Activated T-cell treated with anti-CD3 and anti-CD28 coated beads for 1 hour (primary cell): ENCODE results near the gene TMEM59L.
A peak's percentile ranks its signal among the peaks of the same experiment; 100 is the strongest.
"Not testable (repeated sequence)": the region's sequence is repeated elsewhere in the genome, so short reads cannot be mapped to it uniquely, and the experiment has no call there.

ENCODE experiments used
- DNase-seq: peaks from one replicate; pipeline ENCODE4 v3.0.0-alpha.2; 2020; ENCODE audit warnings: low read depth

TMEM59L gene

DNA sequence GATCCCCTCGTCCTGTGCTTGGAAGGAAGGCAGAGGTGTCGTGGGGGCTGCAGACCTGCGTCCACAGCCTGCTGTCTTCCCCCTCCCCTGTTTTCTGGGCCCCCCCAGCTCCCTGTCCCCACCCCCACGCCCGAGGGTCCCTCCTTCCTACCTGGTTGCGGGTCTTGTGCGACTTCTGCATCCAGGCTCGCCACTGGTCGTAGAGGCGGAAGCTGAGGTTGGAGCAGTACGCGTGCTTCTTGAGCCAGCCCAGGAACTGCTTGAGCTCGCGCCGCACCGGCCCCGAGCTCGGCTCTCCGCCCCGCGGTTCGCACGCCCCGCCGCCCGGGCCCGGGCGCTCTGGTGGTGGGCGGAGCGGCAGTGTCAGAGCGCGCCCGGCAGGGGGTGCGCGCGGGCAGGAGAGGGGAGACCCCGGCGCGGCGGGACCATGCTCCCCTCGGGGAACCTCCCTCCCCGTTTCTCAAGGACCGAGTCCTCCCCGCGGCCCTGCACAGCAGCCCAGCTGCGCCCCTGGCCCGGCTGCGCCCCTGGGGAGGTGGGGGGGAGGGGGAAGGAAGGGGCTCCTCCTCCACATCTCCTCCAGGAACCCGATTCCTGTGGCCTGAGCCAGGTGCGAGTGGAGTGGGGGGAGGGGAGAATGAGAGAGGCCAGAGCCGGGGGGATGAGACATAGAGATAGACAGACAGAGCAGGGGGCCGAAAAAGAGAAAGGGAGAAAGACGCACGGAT lies 18.4 kb upstream of the TMEM59L start:
- peak; percentile 70 for DNase-seq

DNA sequence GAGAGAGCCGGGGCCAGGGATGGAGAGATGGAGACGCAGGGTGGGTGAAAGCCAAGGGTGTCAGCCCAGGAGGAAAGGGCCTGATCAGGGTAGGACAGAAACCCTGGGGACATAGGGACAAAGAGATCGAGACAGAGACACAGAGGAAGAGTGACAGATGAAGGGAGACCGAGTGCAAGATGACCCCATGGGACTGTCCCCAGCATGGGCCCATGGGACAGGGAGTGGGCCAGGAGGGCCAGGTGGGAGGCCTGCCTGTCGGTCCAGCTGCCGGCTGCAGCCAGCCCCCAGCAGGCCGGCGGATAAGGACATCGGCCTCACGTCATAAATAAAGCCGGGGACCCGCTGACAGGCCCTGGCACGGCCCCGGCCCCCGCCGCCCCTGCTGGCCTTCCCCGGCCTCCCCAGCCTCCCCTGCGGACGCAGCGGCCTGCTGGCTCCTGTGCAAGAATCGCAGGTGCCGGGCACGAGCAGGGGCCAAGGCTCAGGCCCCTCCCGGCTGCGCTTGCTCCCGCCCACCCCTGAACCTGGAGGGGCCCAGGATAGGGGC lies 17.8 kb upstream of the TMEM59L start:
- DNase-seq = no peak

DNA sequence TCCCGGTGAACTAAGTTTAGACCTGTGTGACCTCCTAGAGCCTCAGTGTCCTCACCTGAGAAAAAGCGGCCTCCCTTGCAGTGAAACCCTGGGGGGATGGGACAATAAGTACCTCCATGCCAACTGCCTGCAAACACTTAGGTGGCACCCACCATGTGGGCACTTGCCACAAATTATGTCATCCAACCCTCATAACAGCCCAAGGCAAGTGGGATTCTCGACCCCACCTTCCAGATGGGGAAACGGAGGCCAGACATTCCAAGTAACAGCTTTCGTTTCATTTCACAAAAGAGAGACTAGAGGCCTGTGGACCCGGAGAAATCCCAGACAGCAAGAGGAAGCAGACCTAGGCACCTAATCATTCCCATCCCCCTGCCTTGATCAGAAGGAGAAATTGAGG lies 17.2 kb upstream of the TMEM59L start:
- DNase-seq = no peak

DNA sequence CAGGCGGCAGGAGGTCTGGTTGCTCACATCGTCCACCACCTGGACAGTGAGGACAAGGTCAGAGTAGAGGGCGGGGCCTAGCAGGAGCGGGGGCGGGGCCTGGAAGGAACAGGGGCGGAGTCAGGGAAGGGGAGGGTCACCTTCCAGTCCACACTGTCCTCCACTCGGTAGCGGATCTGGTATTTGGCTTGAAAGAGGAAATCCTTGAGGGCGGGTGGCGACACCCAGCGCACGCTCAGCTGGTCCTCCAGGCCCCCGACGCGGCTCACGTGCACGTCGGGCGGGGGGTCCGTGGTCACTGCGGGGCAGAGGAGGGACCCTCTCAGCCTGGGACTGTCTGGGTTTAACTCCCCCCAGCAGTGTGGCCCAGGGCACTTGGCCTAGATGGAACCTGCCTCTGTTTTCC lies 15.9 kb upstream of the TMEM59L start:
- DNase-seq = no peak

DNA sequence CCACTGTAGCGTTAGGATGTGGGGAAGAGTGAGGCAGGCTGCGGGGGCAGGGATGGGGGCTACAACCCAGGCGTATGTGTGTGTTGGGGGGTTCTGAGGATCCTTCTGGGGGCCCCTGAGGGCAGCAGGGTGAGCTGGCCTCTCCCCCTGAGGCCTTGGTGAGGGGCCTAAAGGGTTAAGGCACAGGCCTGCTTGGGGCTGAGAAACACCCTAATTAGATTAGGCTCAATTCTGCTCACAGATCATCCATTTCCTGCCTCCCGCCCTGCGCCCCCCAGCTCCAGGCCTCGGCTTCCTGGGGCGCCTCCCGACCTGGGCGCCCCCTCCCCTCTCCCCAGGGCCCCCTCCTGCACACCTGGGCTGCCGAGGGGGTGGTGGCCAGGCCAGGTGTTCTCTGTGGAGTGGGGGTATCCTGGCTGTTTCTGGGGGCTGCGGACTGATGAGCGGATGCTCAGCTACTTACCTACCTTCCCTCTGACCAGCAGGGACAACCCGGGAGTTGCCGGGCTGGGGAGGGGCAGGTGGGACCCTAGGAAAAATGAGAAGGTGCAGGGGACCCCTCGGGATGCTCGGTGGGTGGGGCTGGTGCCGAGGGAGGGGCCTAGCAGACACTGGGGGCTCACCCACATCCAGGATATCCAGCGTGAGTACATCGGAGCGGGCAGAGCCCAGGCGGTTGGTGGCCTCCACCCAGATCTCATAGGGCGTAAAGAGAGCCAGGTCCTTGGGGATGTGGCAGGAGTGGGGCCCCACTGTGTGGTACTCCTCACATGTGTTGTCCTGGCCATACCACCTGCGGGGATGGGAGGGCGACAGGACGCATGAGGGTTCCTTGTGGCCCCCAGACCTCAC lies 14.6 kb upstream of the TMEM59L start:
- DNase-seq = no peak

DNA sequence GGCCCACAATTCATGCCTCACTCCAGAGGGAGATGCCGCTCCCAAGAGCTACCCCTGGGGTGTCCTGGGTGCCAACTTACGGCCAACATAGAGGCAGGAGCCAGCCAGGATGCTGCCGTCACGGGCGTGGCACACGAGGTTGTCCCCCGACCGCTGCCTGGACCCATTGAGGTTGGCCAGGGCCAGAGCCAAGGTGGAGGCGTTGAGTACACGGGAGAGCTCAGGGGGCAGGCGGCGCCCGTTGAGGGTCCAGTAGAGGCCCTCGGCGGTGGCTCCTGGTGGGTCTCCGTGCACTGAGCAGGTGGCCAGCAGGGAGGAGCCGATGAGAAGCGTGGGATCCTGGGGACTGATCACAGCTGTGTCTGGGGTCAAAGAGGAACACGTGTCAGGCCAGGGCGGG lies 13.2 kb upstream of the TMEM59L start:
- DNase-seq = no peak

DNA sequence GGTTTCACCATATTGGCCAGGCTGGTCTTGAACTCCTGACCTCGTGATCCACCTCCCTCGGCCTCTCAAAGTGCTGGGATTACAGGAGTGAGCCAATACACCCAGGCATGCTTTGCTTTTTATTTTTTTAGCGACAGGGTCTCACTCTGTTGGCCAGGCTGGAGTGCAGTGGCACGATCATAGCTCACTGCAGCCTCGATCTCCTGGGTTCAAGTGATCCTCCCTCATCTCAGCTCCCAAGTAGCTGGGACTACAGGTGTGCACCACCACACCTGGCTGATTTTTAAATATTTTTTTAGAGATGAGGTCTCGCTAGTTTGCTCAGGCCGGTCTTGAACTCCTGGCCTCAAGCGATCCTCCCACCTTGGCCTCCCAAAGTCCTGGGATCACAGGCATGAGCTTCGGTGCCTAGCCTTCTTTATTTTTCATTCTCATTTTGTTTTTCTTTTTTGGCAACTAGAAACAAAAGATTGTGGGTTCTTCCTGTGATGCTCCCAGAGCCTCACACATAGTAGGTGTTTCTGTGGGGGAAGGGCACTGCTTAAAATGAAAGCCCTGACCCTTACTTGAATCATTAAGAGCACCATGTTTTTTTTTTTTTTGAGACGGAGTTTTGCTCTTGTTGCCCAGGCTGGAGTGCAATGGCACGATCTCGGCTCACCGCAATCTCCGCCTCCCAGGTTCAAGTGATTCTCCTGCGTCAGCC lies 11.8 kb upstream of the TMEM59L start:
- not testable (repeated sequence) for DNase-seq

DNA sequence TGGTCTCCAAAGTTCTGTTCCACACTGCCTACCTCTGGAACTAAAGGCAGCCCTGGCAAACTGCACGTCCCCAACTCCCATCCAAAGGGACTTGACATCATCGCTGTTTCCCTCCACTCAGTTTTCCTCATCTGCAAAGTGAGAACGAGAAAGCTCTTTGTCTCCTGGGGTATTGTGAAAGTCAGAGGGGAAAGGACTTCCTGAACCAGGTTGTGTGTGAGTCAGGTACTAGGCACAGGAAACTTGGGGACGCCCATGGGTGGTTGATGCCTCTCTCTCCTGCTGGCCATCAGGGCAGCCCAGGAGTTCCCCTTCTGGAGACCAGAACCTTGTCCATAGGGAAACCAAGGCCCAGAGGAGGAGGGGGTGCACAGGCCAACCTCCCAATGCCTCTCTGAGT lies 10.8 kb upstream of the TMEM59L start:
- DNase-seq = no peak

DNA sequence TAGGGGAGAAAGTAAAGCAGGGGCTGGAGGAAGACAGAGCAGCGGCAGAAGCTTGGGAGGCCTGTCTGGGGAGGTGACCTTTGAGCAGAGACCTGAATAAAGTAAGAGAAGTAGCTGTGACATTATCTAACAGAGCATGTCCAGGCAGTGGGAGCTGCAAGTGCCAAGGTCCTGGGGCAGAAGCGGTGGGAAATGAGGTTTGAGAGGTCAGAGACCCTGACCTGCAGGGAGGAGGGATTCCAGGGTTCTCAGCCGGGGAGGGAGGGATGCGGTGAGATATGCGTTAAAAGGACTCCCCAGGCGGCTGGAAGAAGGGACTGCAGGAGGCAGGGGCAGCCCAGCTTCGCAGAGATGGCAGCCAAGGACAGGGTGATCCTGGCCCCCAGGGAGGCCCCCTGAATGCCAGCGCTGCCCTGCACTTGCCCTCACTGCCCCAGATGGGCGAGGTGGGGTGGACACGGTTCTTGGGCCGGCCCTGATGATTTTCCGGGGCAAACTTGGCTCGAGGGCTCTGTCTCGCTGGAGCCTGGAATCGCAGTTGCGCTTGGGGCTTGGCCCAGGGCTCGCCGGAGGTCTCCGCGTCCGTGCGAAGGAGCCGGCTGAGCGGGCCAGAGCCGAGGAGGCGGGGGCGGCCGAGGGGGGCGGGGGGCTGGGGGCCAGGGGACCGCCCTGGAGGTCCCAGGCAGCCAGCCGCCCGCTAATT lies 9.3 kb upstream of the TMEM59L start:
- no peak for DNase-seq

DNA sequence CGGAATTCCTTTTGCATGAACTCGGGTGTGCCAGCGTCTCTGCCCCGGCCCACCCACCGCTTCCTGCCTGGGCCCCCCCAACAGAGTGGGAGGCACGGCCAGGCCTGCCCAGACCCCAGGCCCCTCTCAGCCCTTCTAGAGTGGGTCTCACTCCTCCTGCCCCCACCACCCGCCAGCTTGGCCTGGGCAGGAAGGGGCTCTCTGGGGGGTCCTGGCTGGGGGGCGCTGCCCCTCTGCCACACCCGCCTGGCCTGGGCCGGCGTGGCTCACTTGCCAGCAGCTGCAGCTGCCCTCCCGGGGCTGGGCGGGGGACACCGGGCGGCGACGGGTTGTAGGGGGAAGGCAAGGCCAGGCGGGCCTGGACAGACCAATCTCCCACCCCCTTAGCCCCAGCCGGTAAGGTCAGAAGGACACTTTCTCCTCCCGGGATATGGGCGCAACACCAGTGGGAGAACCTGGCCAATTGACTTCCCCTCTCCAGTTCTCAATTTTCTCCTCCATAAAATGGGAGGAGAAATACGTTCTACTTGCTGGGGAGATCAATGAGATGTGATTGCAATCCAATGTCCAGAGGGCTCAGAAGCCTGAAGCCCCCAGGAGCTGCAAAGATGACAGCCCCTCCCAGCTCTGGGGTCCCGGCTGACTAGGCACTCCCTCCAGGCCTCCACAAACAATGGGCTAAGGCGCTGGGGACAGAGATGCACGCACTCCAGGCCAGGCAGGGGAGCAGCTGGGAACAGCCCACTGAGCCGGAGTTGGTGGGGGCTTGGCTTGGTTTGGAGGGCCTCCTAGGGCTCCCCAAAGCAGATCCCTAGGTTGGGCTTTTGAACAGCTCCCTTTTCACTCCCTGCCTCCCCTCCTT lies 8.5 kb upstream of the TMEM59L start:
- DNase-seq = no peak

DNA sequence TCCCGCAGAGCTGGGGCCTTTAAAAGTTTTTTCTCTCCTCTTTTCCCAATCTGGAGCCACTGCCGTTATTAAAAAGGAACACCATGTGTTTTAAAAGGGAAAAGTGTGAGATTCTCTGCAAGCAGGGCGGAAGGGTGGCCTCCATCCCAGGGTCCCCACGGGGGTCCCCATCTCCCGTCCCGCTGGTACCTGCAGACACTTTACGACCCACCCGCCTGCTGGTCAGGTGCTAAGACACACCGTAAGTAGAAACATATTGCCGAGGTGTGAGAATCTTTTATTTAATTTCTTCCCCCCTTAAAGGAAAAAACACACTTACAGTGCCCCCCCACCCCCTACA lies 7.9 kb upstream of the TMEM59L start:
- no peak for DNase-seq

DNA sequence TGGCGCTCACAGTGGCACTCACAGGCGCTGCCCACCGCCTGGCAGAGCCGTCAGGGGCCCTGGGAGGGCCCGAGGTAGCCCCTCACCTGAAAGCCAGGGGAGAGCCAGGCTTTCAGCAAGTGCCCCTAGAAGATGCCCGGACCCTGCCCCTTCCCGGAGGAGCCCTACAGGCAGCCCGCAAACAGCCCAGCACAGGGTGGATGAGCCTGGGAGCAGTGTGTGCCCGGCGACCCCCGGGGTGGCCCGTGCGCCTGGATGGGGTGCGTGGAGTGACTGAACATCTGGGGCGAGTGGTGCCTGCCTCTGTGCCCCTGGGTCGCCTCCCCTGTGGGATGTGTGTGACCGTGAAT lies 7.5 kb upstream of the TMEM59L start:
- no peak for DNase-seq

DNA sequence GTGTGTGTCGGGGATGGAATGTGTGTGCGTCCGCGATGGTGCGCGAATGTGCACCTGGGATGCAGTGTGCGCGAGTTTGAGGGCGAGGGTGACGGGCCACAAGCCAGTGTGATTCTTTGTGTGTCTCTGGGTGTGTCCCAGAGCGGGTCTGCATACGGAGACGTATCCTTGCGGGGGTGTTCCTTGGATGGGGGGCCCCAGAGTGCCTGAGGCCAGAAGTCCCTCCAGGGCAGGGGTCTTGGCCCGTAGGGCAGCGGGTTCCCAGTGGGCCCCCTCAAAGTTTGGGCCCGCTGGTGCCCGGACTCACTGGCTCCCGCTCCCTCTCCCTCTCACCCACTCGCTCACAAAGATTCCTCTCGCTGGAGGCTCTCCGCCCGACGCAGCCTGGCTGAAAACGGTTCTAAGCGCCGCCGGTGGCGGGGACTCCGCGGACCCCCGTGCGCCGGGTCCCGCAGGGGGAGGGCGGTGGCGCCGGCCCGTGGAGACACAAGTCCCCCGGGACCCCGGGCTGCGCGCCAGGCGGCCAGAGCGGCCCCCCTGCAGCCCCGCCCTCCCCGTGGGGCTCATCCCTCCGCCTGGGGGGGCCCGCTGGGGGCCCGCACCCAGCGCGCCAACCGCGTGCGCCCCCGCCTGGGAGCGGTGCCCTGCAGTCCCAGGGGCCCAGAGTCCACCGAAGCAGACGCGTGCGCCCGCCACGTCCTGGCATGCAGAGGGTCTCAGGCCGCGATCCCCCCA lies 7.0 kb upstream of the TMEM59L start:
- no peak for DNase-seq

DNA sequence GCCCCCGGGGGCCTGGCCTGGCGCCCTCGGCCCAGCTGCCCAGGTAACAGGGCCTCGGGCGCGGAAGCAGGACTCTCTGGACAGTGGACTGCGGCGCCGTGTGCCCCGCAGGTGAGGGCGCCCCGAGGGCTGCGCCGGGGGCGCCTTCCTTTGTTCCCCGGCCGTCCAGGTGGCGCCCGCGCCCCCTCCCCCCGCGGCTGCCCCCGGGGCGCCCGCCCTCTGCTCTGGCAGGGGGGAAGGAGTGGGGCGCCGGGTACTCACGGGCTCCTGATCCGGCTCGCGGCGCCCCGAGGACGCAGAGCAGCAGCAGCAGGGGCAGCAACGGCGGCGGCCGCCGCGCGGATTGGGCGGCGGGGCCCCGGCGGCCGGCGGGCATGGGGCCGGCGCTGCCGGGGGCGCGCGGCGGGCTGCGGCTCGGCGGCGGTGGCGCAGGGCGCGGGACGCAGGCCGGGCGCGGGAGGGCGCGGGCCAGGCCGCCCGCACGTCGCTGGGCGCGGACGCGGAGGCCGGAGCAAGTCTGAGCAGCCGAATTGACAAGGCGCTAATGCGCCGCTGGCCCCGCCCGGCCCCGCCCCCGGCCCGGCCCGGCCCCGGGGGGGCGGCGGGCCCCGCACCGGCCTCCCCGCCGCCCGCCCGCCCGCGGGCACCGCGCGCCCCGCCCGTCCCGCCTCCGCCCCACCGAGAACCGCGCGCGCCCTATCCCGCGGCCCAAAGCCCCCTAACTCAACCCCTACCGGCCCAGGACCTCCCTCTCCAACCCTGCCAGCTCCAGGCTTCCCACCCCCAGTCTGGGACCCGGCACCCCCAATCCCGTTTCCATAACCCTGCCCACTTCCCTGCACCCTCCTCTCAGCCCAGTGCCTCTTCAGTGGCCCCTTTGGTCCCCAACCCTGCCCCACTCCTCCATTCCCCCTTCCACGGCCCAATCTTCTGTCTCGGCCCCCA lies 6.1 kb upstream of the TMEM59L start, which contains the start of gene CRLF1:
TSS of gene CRLF1 (minus strand) at position 519 of the 945 bp plus-strand sequence. CDS start at position 376, 143 bp downstream.
- DNase-seq = no peak

DNA sequence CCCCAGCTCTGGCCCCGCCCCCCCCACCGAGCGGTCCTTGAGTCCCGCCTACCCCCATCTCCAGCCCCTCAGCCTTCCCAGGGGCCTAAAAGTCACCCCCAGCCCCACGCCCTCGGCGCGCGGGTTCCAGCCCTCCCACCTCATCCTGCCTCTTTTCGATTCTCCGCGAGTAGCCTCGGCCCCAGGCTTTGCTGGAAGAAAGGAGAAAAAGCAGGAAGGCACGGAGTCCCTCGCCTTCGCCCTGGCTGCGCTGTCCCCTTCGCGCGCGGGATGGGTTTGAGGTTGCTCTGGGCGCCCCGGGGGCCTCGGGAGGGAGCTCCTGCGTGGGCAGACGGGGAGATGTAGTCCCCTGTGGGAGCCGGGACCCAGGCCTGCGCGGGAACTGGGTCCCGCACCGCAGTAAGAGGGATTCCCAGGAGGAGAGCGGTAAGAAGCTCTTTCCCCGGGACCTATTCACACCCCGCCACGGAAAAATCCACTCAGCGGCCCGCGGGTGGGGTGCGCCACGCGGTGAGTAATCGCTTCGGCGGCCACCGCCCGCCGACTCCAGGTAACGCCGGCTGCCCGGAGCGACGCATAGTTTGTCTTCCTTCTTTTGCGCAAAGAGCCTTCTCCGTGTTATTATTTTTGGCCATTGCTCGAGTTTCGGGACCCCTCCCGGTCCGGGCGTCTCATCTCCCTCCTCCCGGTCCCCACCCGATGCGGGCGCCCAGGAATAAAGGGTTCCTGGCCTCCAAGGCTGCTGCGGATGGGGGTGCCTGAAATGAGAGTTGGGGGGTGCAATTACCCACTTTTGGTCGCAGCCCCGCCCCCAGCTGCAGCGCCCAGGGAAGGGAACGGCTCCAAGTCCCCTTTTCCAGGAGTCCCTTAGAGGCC lies 5.2 kb upstream of the TMEM59L start:
- DNase-seq = no peak

DNA sequence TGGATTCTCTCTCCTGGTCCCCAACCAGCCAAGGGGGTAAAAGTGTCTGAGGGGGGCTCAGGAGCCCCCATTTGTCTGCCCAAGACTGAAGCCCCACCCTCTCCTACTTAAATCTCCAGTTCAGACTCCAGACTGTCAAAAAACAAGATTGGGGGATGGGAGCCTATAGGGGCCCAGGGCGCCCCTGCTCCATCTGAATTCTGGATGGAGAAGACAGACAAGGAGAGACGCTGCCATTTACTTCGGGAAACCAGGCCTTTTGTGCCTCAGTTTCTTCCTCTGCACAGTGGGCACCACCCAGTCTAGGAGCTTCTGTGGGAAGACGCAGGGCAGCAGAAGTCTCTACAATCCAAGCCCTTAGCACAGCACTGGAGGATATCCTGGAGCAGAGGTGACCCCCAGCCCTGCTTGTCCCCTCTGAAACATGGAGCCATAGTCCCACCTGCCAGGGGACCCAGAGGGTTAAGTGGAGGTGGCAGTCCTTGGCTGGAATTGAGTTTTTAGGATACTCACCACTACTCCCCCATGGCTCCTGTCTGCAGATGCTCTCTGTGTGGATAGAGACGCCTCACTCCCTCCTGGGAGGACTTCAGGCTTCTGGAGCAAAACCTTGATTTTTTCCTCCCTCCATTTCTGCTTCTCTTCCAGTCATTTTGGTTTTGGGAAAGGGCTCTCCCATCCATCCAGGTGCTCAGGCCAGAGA lies 4.4 kb upstream of the TMEM59L start:
- no peak for DNase-seq
